Amniotic epithelial cell (primary cell): ENCODE measurements around the gene SHQ1.
A peak's percentile ranks its signal among the peaks of the same experiment; 100 is the strongest.

ENCODE experiments used
- DNase-seq: peaks from one replicate; pipeline ENCODE4 v3.0.0-alpha.2; 2010; ENCODE audit warnings: low read depth

SHQ1 gene

DNA sequence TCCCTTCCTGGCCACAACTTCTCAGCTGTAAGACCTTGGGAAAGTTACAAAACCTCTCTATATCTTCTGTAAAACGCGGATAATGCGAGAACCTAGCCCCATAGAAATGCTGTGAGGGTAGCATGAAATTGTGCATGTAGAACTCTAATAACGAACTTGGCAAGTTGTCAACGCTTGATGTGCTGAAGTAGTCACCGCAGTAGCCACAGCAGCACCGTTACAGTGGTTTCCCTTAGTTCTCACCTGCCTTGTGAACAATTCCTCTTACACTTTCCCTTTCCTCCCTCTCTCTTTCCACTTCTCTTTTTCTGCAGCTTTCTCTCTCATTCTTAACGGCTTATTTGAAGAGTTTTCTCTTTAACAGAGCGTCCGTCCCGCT lies 447 bp upstream of the SHQ1 start:
- DNase-seq = no peak

DNA sequence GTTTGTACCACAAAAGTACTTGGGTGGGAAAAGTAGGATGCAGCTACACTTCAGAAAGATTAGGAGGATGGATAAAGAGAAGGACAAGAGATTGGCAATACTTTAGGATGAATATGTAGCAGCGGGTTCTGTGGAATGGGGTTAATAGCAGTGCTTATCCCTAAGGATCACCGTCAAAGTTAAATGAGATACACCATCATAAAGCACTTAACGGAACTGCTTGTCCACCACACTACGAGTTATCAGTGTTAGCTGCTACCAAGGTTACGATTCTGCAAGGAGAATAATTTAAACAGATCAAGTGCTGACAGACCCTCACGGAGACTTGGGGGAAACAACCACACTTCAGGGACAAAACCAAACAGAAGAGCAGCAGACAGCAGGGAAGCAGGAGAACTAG lies 963 bp downstream of the SHQ1 start:
- peak; percentile 19 for DNase-seq

DNA sequence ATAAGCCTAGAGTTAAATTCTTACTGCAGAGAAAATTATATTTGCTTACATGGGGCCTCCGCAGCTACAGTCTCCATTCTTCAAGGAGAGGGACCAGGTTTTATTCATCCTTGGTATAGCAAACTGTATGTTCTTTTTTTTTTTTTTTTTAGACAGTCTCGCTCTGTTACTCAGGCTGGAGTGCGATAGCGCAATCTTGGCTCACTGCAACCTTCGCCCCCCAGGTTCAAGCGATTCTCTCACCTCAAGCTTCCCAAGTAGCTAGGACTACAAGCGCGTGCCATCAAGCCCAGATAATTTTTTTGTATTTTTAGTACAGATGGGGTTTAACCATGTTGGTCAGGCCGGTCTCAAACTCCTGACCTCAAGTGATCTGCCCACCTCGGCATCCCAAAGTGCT lies 2.1 kb downstream of the SHQ1 start:
- no peak for DNase-seq

DNA sequence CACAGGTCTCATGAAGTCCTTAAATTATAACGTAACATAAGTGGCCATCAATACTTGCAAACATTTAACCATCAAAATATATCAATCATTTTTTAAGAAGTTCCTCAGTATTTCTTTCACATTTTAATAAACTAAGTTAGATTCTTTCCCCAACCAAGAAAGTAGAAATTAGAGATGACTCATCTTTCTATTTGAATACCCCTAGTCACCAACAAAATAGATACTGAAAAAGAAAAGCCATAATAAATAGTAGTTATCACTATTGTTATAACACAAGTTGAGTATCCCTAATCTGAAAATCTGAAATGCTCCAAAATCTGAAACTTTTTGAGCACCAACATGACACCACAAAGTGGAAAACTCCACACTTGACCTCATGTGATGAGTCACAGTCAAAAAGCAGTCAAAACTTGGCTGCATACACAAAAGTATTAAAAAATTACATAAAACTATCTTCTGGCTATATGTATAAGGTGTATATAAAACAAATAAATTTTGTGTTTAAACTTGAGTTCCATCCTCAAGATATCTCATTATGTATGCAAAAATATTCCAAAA lies 3.7 kb downstream of the SHQ1 start:
- DNase-seq = no peak

DNA sequence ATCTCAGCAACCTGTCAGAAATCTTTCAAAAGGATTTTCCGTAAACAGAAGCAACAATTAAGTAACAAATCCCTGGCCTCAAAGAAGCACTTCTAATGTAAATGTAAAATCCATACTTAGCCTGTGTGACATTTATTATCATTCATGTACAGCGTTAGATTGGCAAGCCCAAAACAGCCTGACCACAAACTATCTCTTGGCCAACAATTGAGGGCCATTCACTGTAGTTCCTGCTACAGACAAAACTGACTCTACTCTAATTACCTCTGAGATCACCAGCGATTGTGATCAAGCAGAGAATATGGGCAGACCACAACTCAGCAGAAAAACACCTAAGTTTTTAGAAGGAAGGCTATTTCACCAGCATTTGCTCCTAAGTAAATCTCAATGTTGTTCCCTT lies 9.2 kb downstream of the SHQ1 start:
- DNase-seq = no peak

DNA sequence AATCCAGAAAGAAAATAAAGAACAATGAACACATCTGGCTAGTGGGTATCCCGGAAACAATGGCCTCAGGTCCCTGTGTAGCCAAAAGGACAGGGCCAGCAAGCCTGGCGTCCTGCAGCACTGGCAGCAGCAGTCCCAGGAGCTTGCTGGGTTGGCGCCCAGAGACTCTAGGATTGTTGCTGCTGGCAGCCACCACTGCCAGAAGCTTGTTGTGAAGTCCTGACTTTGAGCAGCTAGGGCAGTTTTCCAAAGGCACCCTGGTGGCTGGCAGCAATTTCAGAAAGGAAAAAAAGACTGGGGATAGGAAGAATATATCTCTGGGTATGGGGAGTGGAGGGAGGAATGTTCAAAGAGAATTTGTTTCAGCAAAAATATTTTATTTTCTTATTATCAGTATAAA lies 11.3 kb downstream of the SHQ1 start:
- no peak for DNase-seq

DNA sequence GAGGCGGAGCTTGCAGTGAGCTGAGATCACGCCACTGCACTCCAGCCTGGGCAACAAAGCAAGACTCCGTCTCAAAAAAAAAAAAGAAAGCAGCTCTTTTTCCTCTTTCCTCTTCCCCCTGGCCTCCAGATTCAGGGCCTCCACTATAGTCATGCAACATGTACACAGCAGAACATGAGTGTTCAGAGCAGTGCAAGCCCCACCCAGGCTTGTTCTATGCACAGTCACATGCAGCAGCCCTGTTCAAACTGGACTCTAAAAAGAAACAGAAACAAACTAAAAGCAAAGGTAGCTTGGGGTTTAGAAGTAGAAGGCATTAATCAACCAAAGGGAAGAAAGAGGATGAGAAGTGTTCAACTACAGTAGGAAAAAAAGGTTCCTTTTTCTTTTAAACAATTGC lies 11.8 kb downstream of the SHQ1 start:
- DNase-seq = no peak

DNA sequence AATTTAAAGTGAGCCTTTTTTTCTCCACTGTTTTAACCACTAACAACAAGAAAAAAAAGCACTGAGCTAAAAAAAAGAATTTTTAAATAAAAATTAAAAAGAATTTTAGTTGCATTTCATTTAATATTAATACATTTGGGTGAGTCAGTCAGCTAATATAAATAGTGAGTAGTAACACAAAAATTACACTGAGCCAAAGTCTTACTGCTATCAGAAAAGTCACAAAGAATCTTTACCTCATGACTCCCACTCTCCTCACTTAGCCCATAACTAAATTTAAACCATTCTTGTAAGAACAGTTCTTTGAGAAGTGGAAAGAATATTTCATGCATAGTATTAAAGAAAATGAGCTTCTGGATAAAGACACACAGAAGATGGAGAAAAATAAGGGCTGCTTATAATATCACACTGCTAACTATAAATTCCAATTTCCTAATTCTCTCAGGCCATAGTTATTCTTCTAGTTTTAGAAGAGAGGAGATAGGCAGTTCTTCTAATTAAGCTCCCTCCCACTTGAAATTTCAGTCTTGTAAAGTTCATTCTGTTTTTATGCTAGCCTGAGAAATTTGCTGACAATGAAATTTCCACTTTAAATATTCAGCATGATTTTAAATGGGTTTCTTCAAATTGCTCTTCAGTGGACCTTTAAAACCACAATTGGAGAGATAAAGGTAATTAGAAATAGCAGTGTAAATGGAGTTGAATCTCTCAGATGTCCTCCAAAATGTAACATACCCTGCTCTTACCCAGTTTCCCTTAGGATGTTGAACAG lies 17.6 kb downstream of the SHQ1 start:
- DNase-seq = peak; percentile 63

DNA sequence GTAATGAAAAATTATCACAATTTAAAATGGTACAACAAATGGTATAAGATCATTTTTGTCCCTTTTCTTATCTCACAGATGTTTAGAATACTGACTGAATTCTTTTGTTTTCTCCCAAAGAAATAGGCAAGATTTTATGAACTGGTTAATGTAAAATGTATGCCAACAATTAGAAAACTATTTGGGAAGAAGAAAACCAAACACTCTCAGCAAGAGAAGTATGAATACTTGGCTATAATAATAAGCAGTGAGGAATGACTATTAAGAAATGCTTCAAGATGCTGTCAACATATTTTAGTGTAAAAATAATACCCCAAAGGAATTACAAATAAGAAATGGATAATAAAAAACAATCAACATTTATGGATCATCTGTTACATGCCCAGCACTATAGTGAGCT lies 18.5 kb downstream of the SHQ1 start:
- DNase-seq = no peak

DNA sequence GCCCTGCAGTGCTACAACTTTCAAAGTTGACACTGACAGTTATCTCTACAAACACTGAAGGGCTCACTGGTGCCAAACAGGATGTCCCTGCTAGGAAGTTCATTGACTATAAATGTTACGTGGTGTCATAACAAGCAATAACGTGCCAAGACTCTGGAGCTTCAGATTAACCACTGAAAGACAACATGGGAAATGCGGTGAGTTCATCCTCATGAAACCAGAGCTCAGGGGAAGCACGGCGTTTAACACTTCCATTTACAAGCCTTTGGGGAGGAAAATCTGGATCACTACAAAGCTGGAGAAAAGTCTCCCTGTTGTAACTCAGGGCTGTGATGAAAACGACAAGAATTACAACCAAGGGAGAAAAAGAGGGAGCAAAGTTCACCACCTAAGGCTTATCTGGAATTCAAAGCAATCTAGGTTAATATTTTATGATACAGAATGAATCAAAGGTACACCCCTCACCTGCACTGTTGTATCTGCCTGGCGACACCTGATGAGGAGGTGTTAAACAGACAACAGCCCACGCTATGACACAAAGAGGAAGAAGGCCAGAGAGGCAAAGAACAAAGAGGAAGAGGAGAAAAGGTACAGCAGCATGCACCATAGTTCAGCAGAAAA lies 27.0 kb downstream of the SHQ1 start:
- DNase-seq = no peak

DNA sequence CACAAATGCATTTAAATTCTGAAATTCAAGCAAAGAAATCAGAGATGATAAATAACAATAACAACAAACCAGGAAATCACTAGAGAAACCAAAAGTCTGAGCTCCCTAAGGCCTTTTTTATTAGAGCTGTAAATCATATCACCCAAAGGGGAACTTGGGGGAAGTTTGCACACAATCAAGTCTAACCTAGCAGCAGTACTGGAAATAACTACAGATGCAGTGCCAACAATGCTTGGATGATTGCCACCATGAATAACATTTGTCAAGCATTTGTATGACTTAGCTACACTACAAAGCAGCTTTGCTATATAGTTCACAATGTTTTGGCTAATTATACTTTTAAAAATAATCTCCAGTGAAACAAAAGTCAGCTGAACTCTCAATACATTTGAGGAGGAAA lies 27.8 kb downstream of the SHQ1 start:
- peak; percentile 58 for DNase-seq

DNA sequence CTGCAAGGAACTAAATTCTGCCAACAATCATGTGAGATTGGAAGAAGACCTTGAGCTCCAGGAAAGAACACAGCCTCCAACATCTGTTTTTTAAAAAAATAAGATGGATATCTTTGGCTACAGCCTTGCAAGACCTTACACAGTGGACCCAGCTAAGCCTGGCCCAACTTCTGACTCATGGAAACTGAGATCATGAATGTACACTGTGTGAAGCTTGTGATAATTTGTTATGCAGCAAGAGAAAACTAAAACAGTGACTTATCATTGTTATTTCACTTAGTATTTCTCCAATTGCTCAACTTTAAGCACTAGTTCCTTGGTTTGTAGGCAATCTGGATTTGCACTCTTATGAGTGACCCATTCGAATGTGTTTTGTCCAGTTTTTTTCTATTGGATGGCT lies 29.3 kb downstream of the SHQ1 start:
- peak; percentile 97 for DNase-seq

DNA sequence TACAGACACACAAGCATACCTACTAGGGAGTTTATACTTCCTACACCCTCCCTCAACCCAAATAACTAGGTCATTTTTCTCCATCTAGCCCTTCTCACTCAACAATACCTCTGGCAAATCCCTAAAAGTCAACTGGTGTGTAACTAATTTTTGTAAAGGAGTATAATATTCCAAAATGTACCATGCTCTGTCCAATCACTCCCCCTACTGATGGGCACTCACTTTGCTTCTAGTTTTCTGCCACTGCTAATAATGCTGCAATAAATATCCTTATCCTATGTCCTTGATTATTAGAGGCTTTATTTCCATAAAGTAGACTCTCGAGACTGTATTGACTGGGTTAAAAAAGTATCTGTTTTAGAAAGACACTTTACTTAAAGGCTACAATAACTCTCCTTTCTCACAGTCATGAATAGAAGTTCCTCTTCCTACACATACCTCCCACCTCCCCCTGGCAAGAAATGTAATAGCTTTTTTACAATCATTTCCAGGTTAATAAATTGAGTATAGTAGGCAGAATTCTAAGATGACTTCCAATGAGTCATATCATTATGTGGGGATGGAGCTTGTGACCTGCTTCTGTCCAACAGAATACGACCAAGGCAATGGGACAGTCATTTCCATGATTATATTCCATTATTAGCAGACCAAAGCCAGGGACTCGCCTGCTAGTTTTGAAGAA lies 30.0 kb downstream of the SHQ1 start:
- peak; percentile 33 for DNase-seq

DNA sequence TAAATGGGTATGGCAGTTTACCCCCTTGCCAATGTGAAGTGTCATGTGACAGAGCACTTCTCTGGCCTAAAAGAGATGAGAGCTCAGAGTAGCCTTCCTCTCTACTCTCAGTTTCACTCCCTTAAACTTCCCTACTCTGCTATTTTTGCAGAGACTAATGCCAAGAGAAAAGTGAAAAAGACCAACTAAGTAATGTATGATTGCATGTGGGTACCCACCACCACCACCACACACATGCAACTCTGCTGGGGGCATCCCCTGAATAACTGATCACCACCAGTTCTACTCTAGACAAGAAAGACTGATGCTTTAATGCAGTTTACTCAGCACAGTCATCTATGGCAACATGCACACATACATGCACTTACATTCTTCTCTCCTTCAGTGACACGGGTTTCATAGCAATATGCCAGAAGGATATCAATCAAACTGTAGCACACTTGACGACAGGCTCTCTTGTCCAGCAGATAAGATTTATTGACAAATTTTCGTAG lies 31.3 kb downstream of the SHQ1 start:
- no peak for DNase-seq

DNA sequence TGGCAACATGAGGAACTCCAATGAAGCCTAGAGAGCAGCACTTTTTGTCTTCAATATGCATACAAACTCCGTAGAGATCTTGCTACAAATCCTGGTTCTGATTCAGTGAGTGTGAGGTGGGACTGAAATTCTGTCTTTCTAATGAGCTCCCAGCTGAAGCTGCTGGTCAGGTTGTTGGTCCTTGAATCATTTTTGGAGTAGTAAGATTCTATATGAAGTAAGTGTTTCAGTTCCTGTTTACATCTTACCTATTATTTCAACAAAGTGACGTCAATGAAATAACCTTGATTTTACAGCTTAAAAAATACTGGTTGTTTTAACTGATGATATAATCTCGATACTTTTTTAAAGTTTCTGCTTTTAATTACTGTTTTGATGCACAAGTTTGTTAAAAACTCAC lies 33.9 kb downstream of the SHQ1 start:
- no peak for DNase-seq

DNA sequence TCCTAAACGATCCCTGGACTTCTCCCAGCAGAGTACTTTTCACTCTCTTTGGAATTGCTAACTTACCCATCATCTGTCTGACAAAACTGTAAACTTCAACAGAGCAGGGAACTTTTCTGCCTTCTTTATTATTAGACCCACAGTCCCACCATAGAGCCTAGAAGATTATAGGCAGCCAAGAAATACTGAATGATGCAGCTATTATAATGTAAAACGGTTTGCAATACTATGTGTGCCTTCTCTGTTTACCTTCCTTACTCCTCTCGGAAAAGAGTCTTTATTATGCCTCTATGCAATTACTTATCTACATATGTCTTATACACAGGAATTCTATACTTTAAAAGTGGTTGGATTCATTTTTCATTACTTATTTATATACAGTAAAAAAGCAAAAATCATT lies 36.0 kb downstream of the SHQ1 start:
- DNase-seq = no peak

DNA sequence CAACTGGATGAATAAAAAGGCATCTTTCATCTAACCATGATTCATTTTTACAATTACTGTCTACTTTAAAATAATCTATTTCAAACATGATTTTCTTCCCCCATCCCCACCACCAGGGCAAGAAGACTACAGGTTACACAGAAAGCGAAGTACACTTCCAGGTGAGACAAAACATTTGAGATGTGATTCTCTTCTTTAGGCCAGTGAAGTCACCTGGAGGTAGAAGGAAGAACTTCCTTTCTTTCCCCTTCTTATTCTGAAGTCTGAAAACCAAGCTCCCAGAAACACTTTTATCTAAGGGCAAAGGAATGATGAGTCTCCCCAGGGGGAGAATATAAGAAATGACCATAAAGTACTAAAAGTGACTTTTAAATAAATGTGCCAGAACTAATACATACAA lies 36.7 kb downstream of the SHQ1 start:
- no peak for DNase-seq

DNA sequence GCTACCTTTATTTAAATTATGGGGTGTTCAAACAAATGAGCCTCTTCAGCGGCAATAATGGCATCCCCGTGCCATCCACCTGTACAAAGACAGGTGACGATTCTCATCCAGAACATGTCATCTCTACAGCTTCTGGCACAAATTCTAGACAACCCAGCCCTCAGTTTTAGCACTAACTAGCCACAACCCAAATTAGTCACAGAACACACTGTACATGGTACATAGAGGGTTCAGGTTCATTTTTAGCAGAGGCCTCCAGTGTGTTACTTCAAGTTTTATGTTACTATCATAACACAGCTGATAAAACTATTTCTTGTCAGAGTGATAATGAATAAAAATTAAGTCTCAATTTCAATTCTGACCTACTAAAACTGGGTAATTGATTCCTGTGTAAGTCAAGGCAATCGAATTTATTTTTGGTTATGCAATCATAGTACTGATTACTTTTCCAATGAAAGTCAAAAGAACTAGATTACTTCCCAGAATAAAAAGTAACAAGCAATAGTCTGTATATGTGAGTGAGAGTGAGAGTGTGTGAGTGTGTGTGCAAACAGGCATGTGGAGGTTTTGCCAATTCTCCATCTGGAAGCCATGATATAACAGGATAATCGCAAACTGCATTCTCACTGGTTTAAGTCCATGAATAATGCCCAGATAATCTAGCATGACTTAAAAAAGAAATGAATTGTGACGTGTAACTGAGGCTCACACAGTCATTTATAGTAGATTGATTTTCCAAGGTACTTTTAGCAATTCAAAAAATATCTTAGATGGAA lies 37.4 kb downstream of the SHQ1 start:
- DNase-seq = no peak

DNA sequence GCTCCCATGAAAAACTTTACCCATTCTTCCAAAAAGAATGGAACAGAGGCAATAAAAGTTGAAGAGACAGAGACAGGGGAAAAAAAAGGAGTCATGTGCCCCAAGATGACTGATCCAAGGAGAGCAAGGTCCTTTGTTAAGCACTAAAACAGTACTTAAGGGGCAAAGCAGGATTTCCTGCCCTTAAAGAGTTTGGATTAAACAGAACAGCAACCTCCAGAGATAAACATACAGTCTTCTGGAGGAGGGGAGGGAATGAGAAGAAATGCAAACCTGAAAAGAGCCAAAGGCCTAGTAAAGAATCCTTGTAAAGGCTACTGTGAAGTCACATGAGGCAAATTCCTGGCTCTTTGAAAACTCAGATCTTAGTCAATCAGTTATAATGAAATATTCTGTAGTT lies 38.2 kb downstream of the SHQ1 start:
- DNase-seq = no peak

DNA sequence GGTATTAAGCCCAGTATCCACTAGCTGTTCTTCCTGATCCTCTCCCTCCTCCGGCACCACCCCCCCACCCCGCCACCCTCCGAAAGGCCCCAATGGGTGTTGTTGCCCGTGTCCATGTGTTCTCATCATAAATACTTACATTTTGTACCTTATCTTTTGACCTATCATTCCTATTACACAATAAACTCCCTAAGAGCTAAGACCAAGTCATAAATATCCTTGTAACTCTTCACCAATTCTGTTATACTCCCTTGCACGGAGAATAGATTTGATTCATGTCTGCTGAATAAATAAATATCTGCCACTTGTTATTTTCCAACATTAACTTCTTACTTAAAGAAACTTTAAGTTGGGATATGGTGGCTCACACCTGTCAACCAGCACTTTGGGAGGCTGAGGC lies 43.9 kb downstream of the SHQ1 start:
- DNase-seq = peak; percentile 58

DNA sequence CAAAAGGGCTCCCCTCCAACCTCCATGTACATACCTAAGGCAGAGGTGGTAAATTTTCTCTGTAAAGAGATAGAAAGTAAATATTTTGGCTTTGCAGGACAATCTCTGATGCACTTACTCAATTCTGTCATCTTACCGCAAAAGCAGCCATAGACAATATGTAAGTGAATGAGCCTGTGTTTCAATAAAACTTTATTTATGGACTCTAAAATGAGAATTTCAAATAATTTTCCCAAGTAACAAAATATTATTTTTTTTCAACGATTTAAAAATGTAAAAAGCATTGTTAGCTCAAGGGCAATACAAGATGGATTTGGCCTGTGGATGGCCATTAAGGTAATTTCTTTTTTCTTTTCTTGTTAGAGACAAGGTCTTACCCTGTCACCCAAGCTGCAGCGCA lies 44.7 kb downstream of the SHQ1 start:
- no peak for DNase-seq

DNA sequence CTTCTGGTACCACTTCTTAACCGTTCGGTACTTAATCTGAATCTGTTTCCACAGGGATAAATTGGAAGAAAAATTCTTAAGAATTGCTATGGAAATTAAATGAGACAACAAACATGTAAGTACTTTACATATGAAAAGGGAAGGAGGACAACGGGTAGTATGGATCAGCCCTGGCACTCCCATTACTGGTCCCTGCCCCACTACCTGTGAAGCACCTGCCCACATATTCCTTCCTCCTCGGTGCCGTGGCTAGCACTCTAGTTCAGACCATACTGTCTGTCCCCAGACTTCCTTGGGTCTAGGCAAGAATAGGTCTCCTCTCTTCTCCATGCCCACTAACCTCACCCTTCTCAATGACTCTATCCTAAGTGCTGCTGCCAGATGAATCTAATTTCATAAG lies 46.2 kb downstream of the SHQ1 start:
- no peak for DNase-seq
